ENCODE measurements around the gene PDE4D. TPM values are rescaled to one million over a fixed set of nuclear protein-coding genes. Genes with fewer than 3 reads are reported as not detected.

The PDE4D gene
- polyA plus RNA-seq, 6 donors from 2014 or later, result 4.1 to 20.0 (median 12.9) TPM

- ATAC-seq (ENCODE audit: low read depth in 2 of 2) (no peak), DNase-seq (no peak)
- Mint-ChIP-seq H3K27me3 (no peaks in the 10 kb centered on the region), H3K4me3 (no peak overlapping the region), H3K4me1 (peaks cover 0 to 15% (median 6%) of the 10 kb centered on the region in 3 donors), H3K9me3 (no peaks in the 10 kb centered on the region), H3K27ac (no peak overlapping the region), H3K36me3 (no peaks in the 10 kb centered on the region)
Observed at GRCh38 chr5:59729820-59730219, 163.7 kb downstream of the PDE4D start.

GRCh38 chr5:59729357-59729756 lies 164.2 kb downstream of the PDE4D start:
- no peak overlapping the region for H3K4me3 Mint-ChIP-seq
- no peaks in the 10 kb centered on the region for H3K27me3 Mint-ChIP-seq
- ATAC-seq (ENCODE audit: low read depth in 2 of 2) (no peak), DNase-seq (no peak)
- H3K36me3 Mint-ChIP-seq, result no peaks in the 10 kb centered on the region
- H3K4me1 Mint-ChIP-seq, result peaks cover 0 to 16% (median 7%) of the 10 kb centered on the region in 3 donors
- no peak overlapping the region for H3K27ac Mint-ChIP-seq
- no peaks in the 10 kb centered on the region for H3K9me3 Mint-ChIP-seq

GRCh38 chr5:59728356-59728755 lies 165.2 kb downstream of the PDE4D start:
- no peaks in the 10 kb centered on the region for H3K36me3 Mint-ChIP-seq
- DNase-seq (no peak), ATAC-seq (ENCODE audit: low read depth in 2 of 2) (no peak)
- peak overlapping the region in 1 of 8 donors; percentile 27 for H3K4me3 Mint-ChIP-seq
- H3K4me1 Mint-ChIP-seq, result peaks cover 0 to 16% (median 7%) of the 10 kb centered on the region in 3 donors
- H3K9me3 Mint-ChIP-seq, result no peaks in the 10 kb centered on the region
- H3K27ac Mint-ChIP-seq, result no peak overlapping the region
- no peaks in the 10 kb centered on the region for H3K27me3 Mint-ChIP-seq

- Mint-ChIP-seq H3K36me3 (no peaks in the 10 kb centered on the region), H3K27ac (no peak overlapping the region), H3K4me3 (no peak overlapping the region), H3K27me3 (no peaks in the 10 kb centered on the region), H3K4me1 (peaks cover 0 to 12% (median 7%) of the 10 kb centered on the region in 3 donors), H3K9me3 (no peaks in the 10 kb centered on the region)
- ATAC-seq (ENCODE audit: low read depth in 2 of 2), result no peak
- DNase-seq, result no peak
Observed at GRCh38 chr5:59727186-59727585, 166.3 kb downstream of the PDE4D start.

GRCh38 chr5:59725392-59725767 lies 168.1 kb downstream of the PDE4D start:
- no peak overlapping the region for H3K4me3 Mint-ChIP-seq
- no peaks in the 10 kb centered on the region for H3K27me3 Mint-ChIP-seq
- DNase-seq, result no peak
- H3K9me3 Mint-ChIP-seq, result no peaks in the 10 kb centered on the region
- H3K27ac Mint-ChIP-seq, result peak overlapping the region in 1 of 6 donors; percentile 28
- no peaks in the 10 kb centered on the region for H3K36me3 Mint-ChIP-seq
- H3K4me1 Mint-ChIP-seq, result peaks cover 0 to 7% (median 7%) of the 10 kb centered on the region in 3 donors
- ATAC-seq (ENCODE audit: low read depth in 2 of 2), result no peak

- DNase-seq, result peak; percentile 29
- Mint-ChIP-seq H3K4me1 (peaks cover 0 to 7% (median 7%) of the 10 kb centered on the region in 3 donors), H3K27me3 (no peaks in the 10 kb centered on the region), H3K4me3 (peak overlapping the region in 1 of 8 donors; percentile 25), H3K27ac (peak overlapping the region in 3 of 6 donors; percentile 30 to 63 (median 41)), H3K36me3 (no peaks in the 10 kb centered on the region), H3K9me3 (no peaks in the 10 kb centered on the region)
- peak; percentile 61 to 62 for ATAC-seq (ENCODE audit: low read depth in 2 of 2)
Observed at GRCh38 chr5:59724482-59725391, 168.8 kb downstream of the PDE4D start.

GRCh38 chr5:59722874-59723273 lies 170.7 kb downstream of the PDE4D start:
- ATAC-seq (ENCODE audit: low read depth in 2 of 2) (no peak), DNase-seq (no peak)
- Mint-ChIP-seq H3K4me1 (peaks cover 0 to 7% (median 3%) of the 10 kb centered on the region in 3 donors), H3K27ac (no peak overlapping the region), H3K27me3 (no peaks in the 10 kb centered on the region), H3K36me3 (no peaks in the 10 kb centered on the region), H3K9me3 (no peaks in the 10 kb centered on the region), H3K4me3 (no peak overlapping the region)

GRCh38 chr5:59721741-59722140 lies 171.8 kb downstream of the PDE4D start:
- Mint-ChIP-seq H3K27ac (no peak overlapping the region), H3K27me3 (no peaks in the 10 kb centered on the region), H3K9me3 (no peaks in the 10 kb centered on the region), H3K4me3 (no peak overlapping the region), H3K4me1 (peaks cover 0 to 4% (median 3%) of the 10 kb centered on the region in 3 donors), H3K36me3 (peaks cover 0 to 5% of the 10 kb centered on the region in 2 donors)
- DNase-seq (no peak), ATAC-seq (ENCODE audit: low read depth in 2 of 2) (no peak)

GRCh38 chr5:59720063-59720462 lies 173.5 kb downstream of the PDE4D start:
- peaks cover 0 to 3% (median 3%) of the 10 kb centered on the region in 3 donors for H3K4me1 Mint-ChIP-seq
- no peak for DNase-seq
- no peak for ATAC-seq (ENCODE audit: low read depth in 2 of 2)
- H3K4me3 Mint-ChIP-seq, result no peak overlapping the region
- no peaks in the 10 kb centered on the region for H3K27me3 Mint-ChIP-seq
- peaks cover 0 to 9% (median under 1%) of the 10 kb centered on the region in 7 donors for H3K9me3 Mint-ChIP-seq
- H3K36me3 Mint-ChIP-seq, result peaks cover 0 to 12% of the 10 kb centered on the region in 2 donors
- H3K27ac Mint-ChIP-seq, result no peak overlapping the region

GRCh38 chr5:59716966-59717500 lies 176.5 kb downstream of the PDE4D start:
- no peak overlapping the region for H3K4me3 Mint-ChIP-seq
- H3K27ac Mint-ChIP-seq, result peak overlapping the region in 1 of 6 donors; percentile 8

GRCh38 chr5:59716029-59716428 lies 177.5 kb downstream of the PDE4D start:
- H3K4me1 Mint-ChIP-seq, result no peaks in the 10 kb centered on the region
- no peak for DNase-seq
- ATAC-seq (ENCODE audit: low read depth in 2 of 2), result no peak
- H3K36me3 Mint-ChIP-seq, result peaks cover 10 to 12% of the 10 kb centered on the region in 2 donors
- H3K27me3 Mint-ChIP-seq, result no peaks in the 10 kb centered on the region
- no peak overlapping the region for H3K27ac Mint-ChIP-seq
- H3K4me3 Mint-ChIP-seq, result no peak overlapping the region
- peaks cover 9 to 34% (median 22%) of the 10 kb centered on the region in 7 donors for H3K9me3 Mint-ChIP-seq

More at GRCh38 chr5:59716966-59717500, 176.5 kb downstream of the PDE4D start:
- peaks cover 10 to 12% of the 10 kb centered on the region in 2 donors for H3K36me3 Mint-ChIP-seq
- H3K9me3 Mint-ChIP-seq, result peaks cover 8 to 33% (median 22%) of the 10 kb centered on the region in 7 donors
- DNase-seq, result no peak
- no peaks in the 10 kb centered on the region for H3K4me1 Mint-ChIP-seq
- no peaks in the 10 kb centered on the region for H3K27me3 Mint-ChIP-seq
- ATAC-seq (ENCODE audit: low read depth in 2 of 2), result no peak

- DNase-seq, result no peak
- H3K27me3 Mint-ChIP-seq, result no peaks in the 10 kb centered on the region
- no peaks in the 10 kb centered on the region for H3K4me1 Mint-ChIP-seq
- peaks cover 9 to 34% (median 22%) of the 10 kb centered on the region in 7 donors for H3K9me3 Mint-ChIP-seq
- H3K4me3 Mint-ChIP-seq, result no peak overlapping the region
- H3K27ac Mint-ChIP-seq, result no peak overlapping the region
- H3K36me3 Mint-ChIP-seq, result peaks cover 10 to 12% of the 10 kb centered on the region in 2 donors
- ATAC-seq (ENCODE audit: low read depth in 2 of 2), result no peak
Observed at GRCh38 chr5:59715228-59715627, 178.3 kb downstream of the PDE4D start.

- no peak for ATAC-seq (ENCODE audit: low read depth in 2 of 2)
- H3K27ac Mint-ChIP-seq, result peak overlapping the region in 1 of 6 donors; percentile 75
- no peaks in the 10 kb centered on the region for H3K4me1 Mint-ChIP-seq
- no peaks in the 10 kb centered on the region for H3K27me3 Mint-ChIP-seq
- H3K36me3 Mint-ChIP-seq, result peaks cover 10 to 12% of the 10 kb centered on the region in 2 donors
- H3K9me3 Mint-ChIP-seq, result peaks cover 9 to 34% (median 22%) of the 10 kb centered on the region in 7 donors
- H3K4me3 Mint-ChIP-seq, result no peak overlapping the region
- DNase-seq, result no peak
Observed at GRCh38 chr5:59713498-59713844, 180.1 kb downstream of the PDE4D start.

All from naive B cell (primary cell).